Liver (tissue), 9 donors: ENCODE measurements around the gene FTO. TPM values are rescaled to one million over a fixed set of nuclear protein-coding genes. Genes with fewer than 3 reads are reported as not detected.
A peak's percentile ranks its signal among the peaks of the same experiment; 100 is the strongest.

Source experiments
- DNase-seq: peaks from one replicate; pipeline ENCODE4 v3.0.0-alpha.2; 2017; ENCODE audit warnings: low spot score
- H3K27ac ChIP-seq, 2 donors: one replicate each; pipeline ENCODE4 v1.7.0; 2013; ENCODE audit warnings: inconsistent platforms in 2 of 2, low read length in 2 of 2, control low read depth in 1 of 2, low read depth in 1 of 2, mild to moderate bottlenecking in 1 of 2
- H3K27me3 ChIP-seq, 4 donors: one replicate each; pipeline versions ENCODE4 v1.6.1 to v1.7.0; 2013; ENCODE audit warnings: low read length in 3 of 4, inconsistent platforms in 1 of 4, mild to moderate bottlenecking in 1 of 4, moderate library complexity in 1 of 4; ENCODE audit not compliant: control insufficient read depth in 4 of 4, insufficient read depth in 4 of 4
- H3K36me3 ChIP-seq, 4 donors: one replicate each; pipeline versions ENCODE4 v1.6.1 to v1.7.0; 2013; ENCODE audit warnings: low read length in 3 of 4, mild to moderate bottlenecking in 3 of 4, low read depth in 1 of 4, moderate library complexity in 1 of 4; ENCODE audit not compliant: control insufficient read depth in 4 of 4, insufficient read depth in 3 of 4
- H3K4me1 ChIP-seq, 4 donors: one replicate each; pipeline versions ENCODE4 v1.6.1 to v1.7.0; 2013; ENCODE audit warnings: low read length in 3 of 4, mild to moderate bottlenecking in 3 of 4, moderate library complexity in 1 of 4; ENCODE audit not compliant: control insufficient read depth in 4 of 4, insufficient read depth in 4 of 4
- H3K4me3 ChIP-seq, 3 donors: one replicate each; pipeline versions ENCODE4 v1.6.1 to v1.7.0; 2013; ENCODE audit warnings: low read length in 3 of 3, control low read depth in 1 of 3, low read depth in 1 of 3, mild to moderate bottlenecking in 1 of 3
- H3K9ac ChIP-seq, 2 donors: one replicate each; pipeline ENCODE4 v1.7.0; 2013; ENCODE audit warnings: low read length in 2 of 2, mild to moderate bottlenecking in 2 of 2, moderate library complexity in 2 of 2, control low read depth in 1 of 2, low read depth in 1 of 2
- H3K9me3 ChIP-seq, 4 donors: one replicate each; pipeline versions ENCODE4 v1.6.1 to v1.7.0; 2013; ENCODE audit warnings: low read length in 3 of 4; ENCODE audit not compliant: control insufficient read depth in 4 of 4
- ATF3 ChIP-seq: IDR thresholded peaks from 2 replicates; pipeline ENCODE4 v1.6.1; 2016; ENCODE audit warnings: antibody characterized with exemption
- CTCF ChIP-seq: fragments of 150-350 bp; IDR thresholded peaks from 2 replicates; pipeline ENCODE4 v1.5.1; 2017; ENCODE audit warnings: improper control_type of control experiment, low read depth, low read length; ENCODE audit not compliant: missing input control
- EGR1 ChIP-seq, 2 donors: IDR thresholded peaks; 2 replicates each; pipeline ENCODE4 v1.6.1; 2016 to 2018; ENCODE audit warnings: antibody characterized with exemption in 2 of 2, low read depth in 2 of 2
- FOXA1 ChIP-seq: IDR thresholded peaks from 2 replicates; pipeline ENCODE4 v1.6.1; 2016; ENCODE audit warnings: antibody characterized with exemption
- FOXA2 ChIP-seq: IDR thresholded peaks from 2 replicates; pipeline ENCODE4 v1.6.1; 2016; ENCODE audit warnings: antibody characterized with exemption
- GABPA ChIP-seq, 2 donors: IDR thresholded peaks in 1 of 2; conservative IDR thresholded peaks in 1 of 2; 2 replicates each; pipeline ENCODE4 v1.6.1; 2016; ENCODE audit warnings: antibody characterized with exemption in 2 of 2, mild to moderate bottlenecking in 1 of 2, moderate library complexity in 1 of 2
- HNF4A ChIP-seq, 2 donors: conservative IDR thresholded peaks; 2 replicates each; pipeline ENCODE4 v1.6.1; 2016; ENCODE audit warnings: antibody characterized with exemption in 2 of 2, mild to moderate bottlenecking in 2 of 2
- HNF4G ChIP-seq: IDR thresholded peaks from 2 replicates; pipeline ENCODE4 v1.6.1; 2016; ENCODE audit warnings: antibody characterized with exemption
- JUND ChIP-seq, 2 donors: IDR thresholded peaks; 2 replicates each; pipeline ENCODE4 v1.6.1; 2016; ENCODE audit warnings: antibody characterized with exemption in 2 of 2
- MAX ChIP-seq: IDR thresholded peaks from 2 replicates; pipeline ENCODE4 v1.6.1; 2016; ENCODE audit warnings: antibody characterized with exemption
- NR2F2 ChIP-seq: IDR thresholded peaks from 2 replicates; pipeline ENCODE4 v1.6.1; 2016; ENCODE audit warnings: antibody characterized with exemption
- RAD21 ChIP-seq, 2 donors: IDR thresholded peaks; 2 replicates each; pipeline ENCODE4 v1.6.1; 2016; ENCODE audit warnings: antibody characterized with exemption in 2 of 2, mild to moderate bottlenecking in 2 of 2
- REST ChIP-seq: IDR thresholded peaks from 2 replicates; pipeline ENCODE4 v1.6.1; 2016; ENCODE audit warnings: antibody characterized with exemption, mild to moderate bottlenecking
- RXRA ChIP-seq, 2 donors: IDR thresholded peaks; 2 replicates each; pipeline ENCODE4 v1.6.1; 2017 to 2018; ENCODE audit warnings: antibody characterized with exemption in 2 of 2, mild to moderate bottlenecking in 1 of 2
- SP1 ChIP-seq: IDR thresholded peaks from 2 replicates; pipeline ENCODE4 v1.6.1; 2018; ENCODE audit warnings: antibody characterized with exemption, mild to moderate bottlenecking
- TAF1 ChIP-seq: conservative IDR thresholded peaks from 2 replicates; pipeline ENCODE4 v1.6.1; 2016; ENCODE audit warnings: antibody characterized with exemption, mild to moderate bottlenecking
- YY1 ChIP-seq: IDR thresholded peaks from 2 replicates; pipeline ENCODE4 v1.6.1; 2016; ENCODE audit warnings: antibody characterized with exemption, mild to moderate bottlenecking
- WGBS: extraction: QIAGEN DNeasy Blood & Tissue Kit; methylation state at CpG from one replicate; pipeline ENCODE4 v1.1.7; 2013; 5-methylcytosine and 5-hydroxymethylcytosine counted together
- polyA plus RNA-seq, 2 donors: library from polyadenylated mRNA; stranded (reverse) in 1 of 2; unstranded in 1 of 2; fragments of 200-250 nt in 1 of 2; fragments of >200 nt in 1 of 2; fragmentation: Nextera tagmentation in 1 of 2; extraction: Ambion mirVana in 1 of 2; gene quantifications; one replicate each; pipeline versions ENCODE4 v1.2.1 to v1.2.3, GENCODE V29; 2013 to 2015
- total RNA-seq, 2 donors: library from RNA; depleted of rRNA; stranded (reverse); fragments of >200 nt; gene quantifications; one replicate each; pipeline ENCODE4 v1.2.3, GENCODE V29; 2014
- TF ChIP-seq, protein P1 (sequence below): IDR thresholded peaks from 2 replicates; pipeline ENCODE4 v1.6.1; 2016; ENCODE audit warnings: antibody characterized with exemption
- donor health status: healthy.
- donor health status: healthy.
- donor health status: healthy.
- donor health status: healthy.
- donor health status: healthy.

The FTO gene
- total and polyA plus RNA-seq, 4 donors = 12.0 to 54.2 (median 24.6) TPM

DNA sequence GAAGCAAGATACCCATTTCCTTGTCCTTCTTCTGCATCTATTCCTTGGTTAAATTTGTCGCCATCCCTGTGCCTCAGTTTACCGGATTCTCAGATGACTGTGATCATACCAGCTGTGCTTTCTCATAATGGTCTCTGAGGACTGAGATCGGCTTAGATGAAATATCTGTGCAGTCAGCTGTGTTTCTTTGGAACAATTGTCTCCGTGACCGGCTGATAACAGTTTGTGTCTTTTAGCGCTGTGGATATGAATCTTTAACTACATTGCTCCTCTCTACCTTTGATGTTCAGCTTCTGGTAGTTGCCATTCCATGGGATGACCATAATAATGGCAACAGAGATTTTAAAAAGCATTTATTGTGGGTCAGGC is 473 bp downstream of the FTO start:
- Histone ChIP-seq H3K4me1 (peaks cover 0 to 17% (median 10%) of the 10 kb centered on the region in 4 donors), H3K27me3 (no peaks in the 10 kb centered on the region), H3K27ac (peak overlapping the region; percentile 27 to 47), H3K36me3 (no peaks in the 10 kb centered on the region), H3K9ac (peak overlapping the region; percentile 51 to 83), H3K4me3 (peak overlapping the region; percentile 54 to 97 (median 83)), H3K9me3 (no peaks in the 10 kb centered on the region)
- no peak for DNase-seq
- TF ChIP-seq FOXA1 = no peak
- TF ChIP-seq FOXA2 = no peak
- no peak for TF ChIP-seq NR2F2
- no peak for TF ChIP-seq MAX
- TF ChIP-seq, protein P1, sequence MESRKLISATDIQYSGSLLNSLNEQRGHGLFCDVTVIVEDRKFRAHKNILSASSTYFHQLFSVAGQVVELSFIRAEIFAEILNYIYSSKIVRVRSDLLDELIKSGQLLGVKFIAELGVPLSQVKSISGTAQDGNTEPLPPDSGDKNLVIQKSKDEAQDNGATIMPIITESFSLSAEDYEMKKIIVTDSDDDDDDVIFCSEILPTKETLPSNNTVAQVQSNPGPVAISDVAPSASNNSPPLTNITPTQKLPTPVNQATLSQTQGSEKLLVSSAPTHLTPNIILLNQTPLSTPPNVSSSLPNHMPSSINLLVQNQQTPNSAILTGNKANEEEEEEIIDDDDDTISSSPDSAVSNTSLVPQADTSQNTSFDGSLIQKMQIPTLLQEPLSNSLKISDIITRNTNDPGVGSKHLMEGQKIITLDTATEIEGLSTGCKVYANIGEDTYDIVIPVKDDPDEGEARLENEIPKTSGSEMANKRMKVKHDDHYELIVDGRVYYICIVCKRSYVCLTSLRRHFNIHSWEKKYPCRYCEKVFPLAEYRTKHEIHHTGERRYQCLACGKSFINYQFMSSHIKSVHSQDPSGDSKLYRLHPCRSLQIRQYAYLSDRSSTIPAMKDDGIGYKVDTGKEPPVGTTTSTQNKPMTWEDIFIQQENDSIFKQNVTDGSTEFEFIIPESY = no peak
- no peak for TF ChIP-seq HNF4G
- no peak for TF ChIP-seq RAD21 (IDR thresholded peaks at IDR 0.05)
- no peak for TF ChIP-seq YY1
- TF ChIP-seq ATF3 = no peak
- no peak for TF ChIP-seq HNF4A (conservative IDR thresholded peaks at IDR 0.05)
- TF ChIP-seq JUND (IDR thresholded peaks at IDR 0.05) = no peak
- no peak for TF ChIP-seq GABPA (IDR thresholded peaks at IDR 0.05 in 1 of 2, conservative IDR thresholded peaks at IDR 0.05 in 1 of 2)
- no peak for TF ChIP-seq CTCF
- no peak for TF ChIP-seq SP1
- TF ChIP-seq TAF1 = no peak
- no peak for TF ChIP-seq EGR1 (IDR thresholded peaks at IDR 0.05; ENCODE audit: low read depth in 2 of 2)
- no peak for TF ChIP-seq RXRA (IDR thresholded peaks at IDR 0.05)
- no peak for TF ChIP-seq REST
- 15% methylated on average over 6 of the region's 6 CpGs for WGBS
